ENCODE results near the gene DLGAP1. TPM values are rescaled to one million over a fixed set of nuclear protein-coding genes. Genes with fewer than 3 reads are reported as not detected.
"Not testable (repeated sequence)": the region's sequence is repeated elsewhere in the genome, so short reads cannot be mapped to it uniquely, and the experiment has no call there.

DLGAP1 gene
- total and polyA plus RNA-seq, 4 donors = 0.06 to 1.2 (median 0.17) TPM; not detected in 1

DNA sequence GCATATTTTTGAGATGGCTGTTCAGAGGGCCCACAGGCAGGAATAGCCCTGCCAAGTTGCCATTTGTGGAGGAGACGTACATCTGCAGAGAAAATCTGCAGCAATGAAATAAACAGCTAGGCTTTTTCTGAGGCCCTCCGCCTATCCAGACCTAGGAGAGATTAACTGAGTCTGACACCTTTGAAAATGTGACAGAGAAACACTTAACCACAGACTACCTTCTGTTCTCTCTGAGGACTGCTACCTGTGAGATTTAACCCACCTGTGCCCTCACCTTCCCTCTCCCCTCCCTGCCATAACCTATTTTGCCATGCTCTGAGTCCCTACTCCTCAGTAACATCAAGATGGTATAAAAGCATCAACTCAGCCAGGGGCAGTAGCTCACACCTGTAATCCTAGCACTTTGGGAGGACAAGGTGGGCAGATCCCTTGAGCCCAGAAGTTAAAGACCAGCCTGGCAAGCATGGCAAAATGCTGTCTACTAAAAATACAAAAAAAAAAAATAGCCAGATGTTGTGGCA, 844.9 kb downstream of the DLGAP1 start:
- no peak for DNase-seq (ENCODE audit: low spot score)
- no peak overlapping the region for H3K9ac ChIP-seq (ENCODE audit: low read depth in 1 of 2, low read length in 2 of 2)
- WGBS = 94% methylated on average over 2 of the region's 2 CpGs
- no peaks in the 10 kb centered on the region for H3K27me3 ChIP-seq (ENCODE audit: control insufficient read depth in 4 of 4, insufficient read depth in 4 of 4, low read length in 3 of 4)
- no peaks in the 10 kb centered on the region for H3K36me3 ChIP-seq (ENCODE audit: control insufficient read depth in 4 of 4, insufficient read depth in 3 of 4, low read depth in 1 of 4, low read length in 3 of 4)
- peaks cover 0 to 6% (median 3%) of the 10 kb centered on the region in 4 donors for H3K4me1 ChIP-seq (ENCODE audit: control insufficient read depth in 4 of 4, insufficient read depth in 4 of 4, low read length in 3 of 4)
- H3K4me3 ChIP-seq (ENCODE audit: low read depth in 1 of 3, low read length in 3 of 3) = no peak overlapping the region
- TF ChIP-seq, protein P1, sequence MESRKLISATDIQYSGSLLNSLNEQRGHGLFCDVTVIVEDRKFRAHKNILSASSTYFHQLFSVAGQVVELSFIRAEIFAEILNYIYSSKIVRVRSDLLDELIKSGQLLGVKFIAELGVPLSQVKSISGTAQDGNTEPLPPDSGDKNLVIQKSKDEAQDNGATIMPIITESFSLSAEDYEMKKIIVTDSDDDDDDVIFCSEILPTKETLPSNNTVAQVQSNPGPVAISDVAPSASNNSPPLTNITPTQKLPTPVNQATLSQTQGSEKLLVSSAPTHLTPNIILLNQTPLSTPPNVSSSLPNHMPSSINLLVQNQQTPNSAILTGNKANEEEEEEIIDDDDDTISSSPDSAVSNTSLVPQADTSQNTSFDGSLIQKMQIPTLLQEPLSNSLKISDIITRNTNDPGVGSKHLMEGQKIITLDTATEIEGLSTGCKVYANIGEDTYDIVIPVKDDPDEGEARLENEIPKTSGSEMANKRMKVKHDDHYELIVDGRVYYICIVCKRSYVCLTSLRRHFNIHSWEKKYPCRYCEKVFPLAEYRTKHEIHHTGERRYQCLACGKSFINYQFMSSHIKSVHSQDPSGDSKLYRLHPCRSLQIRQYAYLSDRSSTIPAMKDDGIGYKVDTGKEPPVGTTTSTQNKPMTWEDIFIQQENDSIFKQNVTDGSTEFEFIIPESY (IDR thresholded peaks at IDR 0.05) = no peak
- TF ChIP-seq HNF4A (conservative IDR thresholded peaks at IDR 0.05) (no peak), HNF4G (IDR thresholded peaks at IDR 0.05) (no peak), EGR1 (IDR thresholded peaks at IDR 0.05; ENCODE audit: low read depth in 2 of 2) (no peak), TAF1 (conservative IDR thresholded peaks at IDR 0.05) (no peak), GABPA (IDR thresholded peaks at IDR 0.05 in 1 of 2, conservative IDR thresholded peaks at IDR 0.05 in 1 of 2) (no peak), JUND (IDR thresholded peaks at IDR 0.05) (no peak), YY1 (IDR thresholded peaks at IDR 0.05) (no peak), FOXA2 (IDR thresholded peaks at IDR 0.05) (no peak), NR2F2 (IDR thresholded peaks at IDR 0.05) (no peak), SP1 (IDR thresholded peaks at IDR 0.05) (no peak), FOXA1 (IDR thresholded peaks at IDR 0.05) (no peak)
- TF ChIP-seq, protein P2, sequence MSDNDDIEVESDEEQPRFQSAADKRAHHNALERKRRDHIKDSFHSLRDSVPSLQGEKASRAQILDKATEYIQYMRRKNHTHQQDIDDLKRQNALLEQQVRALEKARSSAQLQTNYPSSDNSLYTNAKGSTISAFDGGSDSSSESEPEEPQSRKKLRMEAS (IDR thresholded peaks at IDR 0.05) = no peak
- TF ChIP-seq, protein P3, sequence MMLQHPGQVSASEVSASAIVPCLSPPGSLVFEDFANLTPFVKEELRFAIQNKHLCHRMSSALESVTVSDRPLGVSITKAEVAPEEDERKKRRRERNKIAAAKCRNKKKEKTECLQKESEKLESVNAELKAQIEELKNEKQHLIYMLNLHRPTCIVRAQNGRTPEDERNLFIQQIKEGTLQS (IDR thresholded peaks at IDR 0.05) = no peak
- H3K27ac ChIP-seq (ENCODE audit: low read depth in 1 of 2, low read length in 2 of 2) = no peak overlapping the region
- H3K9me3 ChIP-seq (ENCODE audit: control insufficient read depth in 4 of 4, low read length in 3 of 4) = no peaks in the 10 kb centered on the region

DNA sequence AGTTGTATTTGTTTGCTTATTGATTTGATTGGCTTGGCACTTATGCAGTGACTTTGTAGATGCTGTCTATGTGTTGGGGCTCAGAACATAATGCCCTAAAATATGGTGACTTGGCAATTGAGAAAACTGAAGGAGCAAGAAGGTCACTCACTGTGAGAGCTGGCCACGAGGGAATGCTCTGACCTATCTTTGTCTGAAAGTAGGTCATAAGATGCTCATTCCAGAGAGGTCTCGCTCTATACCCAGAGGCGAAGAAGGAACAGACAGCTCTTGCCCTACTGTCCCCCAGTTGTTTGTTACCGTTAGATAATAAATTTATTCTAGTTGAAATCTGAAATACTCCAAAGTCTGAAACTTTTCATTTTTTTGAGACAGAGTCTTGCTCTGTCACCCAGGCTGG, 846.6 kb downstream of the DLGAP1 start:
- no peak overlapping the region for H3K4me3 ChIP-seq (ENCODE audit: low read depth in 1 of 3, low read length in 3 of 3)
- no peaks in the 10 kb centered on the region for H3K36me3 ChIP-seq (ENCODE audit: control insufficient read depth in 4 of 4, insufficient read depth in 3 of 4, low read depth in 1 of 4, low read length in 3 of 4)
- TF ChIP-seq HNF4G (IDR thresholded peaks at IDR 0.05) = no peak
- no peak for TF ChIP-seq GABPA (IDR thresholded peaks at IDR 0.05 in 1 of 2, conservative IDR thresholded peaks at IDR 0.05 in 1 of 2)
- TF ChIP-seq, protein P4, sequence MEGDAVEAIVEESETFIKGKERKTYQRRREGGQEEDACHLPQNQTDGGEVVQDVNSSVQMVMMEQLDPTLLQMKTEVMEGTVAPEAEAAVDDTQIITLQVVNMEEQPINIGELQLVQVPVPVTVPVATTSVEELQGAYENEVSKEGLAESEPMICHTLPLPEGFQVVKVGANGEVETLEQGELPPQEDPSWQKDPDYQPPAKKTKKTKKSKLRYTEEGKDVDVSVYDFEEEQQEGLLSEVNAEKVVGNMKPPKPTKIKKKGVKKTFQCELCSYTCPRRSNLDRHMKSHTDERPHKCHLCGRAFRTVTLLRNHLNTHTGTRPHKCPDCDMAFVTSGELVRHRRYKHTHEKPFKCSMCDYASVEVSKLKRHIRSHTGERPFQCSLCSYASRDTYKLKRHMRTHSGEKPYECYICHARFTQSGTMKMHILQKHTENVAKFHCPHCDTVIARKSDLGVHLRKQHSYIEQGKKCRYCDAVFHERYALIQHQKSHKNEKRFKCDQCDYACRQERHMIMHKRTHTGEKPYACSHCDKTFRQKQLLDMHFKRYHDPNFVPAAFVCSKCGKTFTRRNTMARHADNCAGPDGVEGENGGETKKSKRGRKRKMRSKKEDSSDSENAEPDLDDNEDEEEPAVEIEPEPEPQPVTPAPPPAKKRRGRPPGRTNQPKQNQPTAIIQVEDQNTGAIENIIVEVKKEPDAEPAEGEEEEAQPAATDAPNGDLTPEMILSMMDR (IDR thresholded peaks at IDR 0.05; ENCODE audit: low read depth, low read length, missing input control) = no peak
- TF ChIP-seq, protein P5, sequence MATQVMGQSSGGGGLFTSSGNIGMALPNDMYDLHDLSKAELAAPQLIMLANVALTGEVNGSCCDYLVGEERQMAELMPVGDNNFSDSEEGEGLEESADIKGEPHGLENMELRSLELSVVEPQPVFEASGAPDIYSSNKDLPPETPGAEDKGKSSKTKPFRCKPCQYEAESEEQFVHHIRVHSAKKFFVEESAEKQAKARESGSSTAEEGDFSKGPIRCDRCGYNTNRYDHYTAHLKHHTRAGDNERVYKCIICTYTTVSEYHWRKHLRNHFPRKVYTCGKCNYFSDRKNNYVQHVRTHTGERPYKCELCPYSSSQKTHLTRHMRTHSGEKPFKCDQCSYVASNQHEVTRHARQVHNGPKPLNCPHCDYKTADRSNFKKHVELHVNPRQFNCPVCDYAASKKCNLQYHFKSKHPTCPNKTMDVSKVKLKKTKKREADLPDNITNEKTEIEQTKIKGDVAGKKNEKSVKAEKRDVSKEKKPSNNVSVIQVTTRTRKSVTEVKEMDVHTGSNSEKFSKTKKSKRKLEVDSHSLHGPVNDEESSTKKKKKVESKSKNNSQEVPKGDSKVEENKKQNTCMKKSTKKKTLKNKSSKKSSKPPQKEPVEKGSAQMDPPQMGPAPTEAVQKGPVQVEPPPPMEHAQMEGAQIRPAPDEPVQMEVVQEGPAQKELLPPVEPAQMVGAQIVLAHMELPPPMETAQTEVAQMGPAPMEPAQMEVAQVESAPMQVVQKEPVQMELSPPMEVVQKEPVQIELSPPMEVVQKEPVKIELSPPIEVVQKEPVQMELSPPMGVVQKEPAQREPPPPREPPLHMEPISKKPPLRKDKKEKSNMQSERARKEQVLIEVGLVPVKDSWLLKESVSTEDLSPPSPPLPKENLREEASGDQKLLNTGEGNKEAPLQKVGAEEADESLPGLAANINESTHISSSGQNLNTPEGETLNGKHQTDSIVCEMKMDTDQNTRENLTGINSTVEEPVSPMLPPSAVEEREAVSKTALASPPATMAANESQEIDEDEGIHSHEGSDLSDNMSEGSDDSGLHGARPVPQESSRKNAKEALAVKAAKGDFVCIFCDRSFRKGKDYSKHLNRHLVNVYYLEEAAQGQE (IDR thresholded peaks at IDR 0.05) = no peak
- TF ChIP-seq, protein P2 (IDR thresholded peaks at IDR 0.05) = no peak
- TF ChIP-seq FOXA2 (IDR thresholded peaks at IDR 0.05) = no peak
- TF ChIP-seq YY1 (IDR thresholded peaks at IDR 0.05) = no peak
- TF ChIP-seq EGR1 (IDR thresholded peaks at IDR 0.05; ENCODE audit: low read depth in 2 of 2) = no peak
- TF ChIP-seq, protein P1 (IDR thresholded peaks at IDR 0.05) = no peak
- TF ChIP-seq NR2F2 (IDR thresholded peaks at IDR 0.05) = no peak
- TF ChIP-seq SP1 (IDR thresholded peaks at IDR 0.05) = no peak
- no peak for TF ChIP-seq FOXA1 (IDR thresholded peaks at IDR 0.05)
- TF ChIP-seq, protein P3 (IDR thresholded peaks at IDR 0.05) = no peak
- WGBS = 91% methylated on average over 4 of the region's 4 CpGs
- peaks cover 0 to 22% (median 16%) of the 10 kb centered on the region in 4 donors for H3K4me1 ChIP-seq (ENCODE audit: control insufficient read depth in 4 of 4, insufficient read depth in 4 of 4, low read length in 3 of 4)
- H3K9ac ChIP-seq (ENCODE audit: low read depth in 1 of 2, low read length in 2 of 2) = no peak overlapping the region
- H3K9me3 ChIP-seq (ENCODE audit: control insufficient read depth in 4 of 4, low read length in 3 of 4) = no peaks in the 10 kb centered on the region
- H3K27me3 ChIP-seq (ENCODE audit: control insufficient read depth in 4 of 4, insufficient read depth in 4 of 4, low read length in 3 of 4) = no peaks in the 10 kb centered on the region
- H3K27ac ChIP-seq (ENCODE audit: low read depth in 1 of 2, low read length in 2 of 2) = no peak overlapping the region
- no peak for DNase-seq (ENCODE audit: low spot score)

DNA sequence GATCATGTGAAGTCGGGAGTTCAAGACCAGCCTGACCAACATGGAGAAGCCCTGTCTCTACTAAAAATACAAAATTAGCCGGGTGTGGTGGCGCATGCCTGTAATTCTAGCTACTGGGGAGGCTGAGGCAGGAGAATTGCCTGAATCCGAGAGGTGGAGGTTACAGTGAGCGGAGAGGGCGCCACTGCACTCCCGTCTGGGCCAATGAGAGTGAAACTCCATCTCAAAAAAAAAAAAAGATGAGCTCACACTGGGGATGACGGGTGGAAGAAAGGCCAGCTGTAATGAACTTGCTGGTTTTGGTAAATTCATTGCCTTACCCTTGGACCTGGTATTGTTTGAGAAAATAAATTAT, 847.0 kb downstream of the DLGAP1 start:
- H3K36me3 ChIP-seq (ENCODE audit: control insufficient read depth in 4 of 4, insufficient read depth in 3 of 4, low read depth in 1 of 4, low read length in 3 of 4); H3K9ac ChIP-seq (ENCODE audit: low read depth in 1 of 2, low read length in 2 of 2); H3K27ac ChIP-seq (ENCODE audit: low read depth in 1 of 2, low read length in 2 of 2); H3K4me3 ChIP-seq (ENCODE audit: low read depth in 1 of 3, low read length in 3 of 3); DNase-seq (ENCODE audit: low spot score); H3K9me3 ChIP-seq (ENCODE audit: control insufficient read depth in 4 of 4, low read length in 3 of 4); H3K27me3 ChIP-seq (ENCODE audit: control insufficient read depth in 4 of 4, insufficient read depth in 4 of 4, low read length in 3 of 4): not testable (repeated sequence)
- H3K4me1 ChIP-seq (ENCODE audit: control insufficient read depth in 4 of 4, insufficient read depth in 4 of 4, low read length in 3 of 4) = peaks cover 0 to 26% (median 17%) of the 10 kb centered on the region in 4 donors
- WGBS = 83% methylated on average over 8 of the region's 8 CpGs

All from liver (tissue), 9 donors.